ENCODE measurements around the gene WNT3.

DNA sequence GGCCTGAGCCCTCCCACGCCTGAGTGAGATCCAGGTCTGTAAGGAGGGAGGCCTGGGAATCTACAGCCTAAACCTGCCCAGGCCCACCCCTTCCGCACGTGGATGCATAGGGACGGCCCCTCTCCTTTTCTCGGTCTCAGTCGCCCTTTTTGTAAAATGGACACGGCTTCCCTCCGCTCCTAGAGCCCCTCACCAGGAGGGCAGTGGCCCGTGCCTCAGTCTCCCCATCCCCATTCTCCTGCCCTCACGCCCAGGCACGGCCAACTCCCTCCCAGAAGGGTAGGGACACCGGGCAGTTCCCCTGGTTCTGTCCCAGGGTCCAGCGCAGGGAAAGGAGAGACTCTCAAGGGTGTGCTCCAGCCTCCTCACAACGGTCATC is 48.1 kb downstream of the WNT3 start:
- TF ChIP-seq, protein P1, sequence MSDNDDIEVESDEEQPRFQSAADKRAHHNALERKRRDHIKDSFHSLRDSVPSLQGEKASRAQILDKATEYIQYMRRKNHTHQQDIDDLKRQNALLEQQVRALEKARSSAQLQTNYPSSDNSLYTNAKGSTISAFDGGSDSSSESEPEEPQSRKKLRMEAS (IDR thresholded peaks at IDR 0.05), result no peak
- no peak for TF ChIP-seq POLR2A (IDR thresholded peaks at IDR 0.05; ENCODE audit: borderline replicate concordance, extremely low read depth, insufficient read depth, insufficient read length)
- TF ChIP-seq EZH2 (IDR thresholded peaks at IDR 0.05), result no peak
- TF ChIP-seq, protein P2, sequence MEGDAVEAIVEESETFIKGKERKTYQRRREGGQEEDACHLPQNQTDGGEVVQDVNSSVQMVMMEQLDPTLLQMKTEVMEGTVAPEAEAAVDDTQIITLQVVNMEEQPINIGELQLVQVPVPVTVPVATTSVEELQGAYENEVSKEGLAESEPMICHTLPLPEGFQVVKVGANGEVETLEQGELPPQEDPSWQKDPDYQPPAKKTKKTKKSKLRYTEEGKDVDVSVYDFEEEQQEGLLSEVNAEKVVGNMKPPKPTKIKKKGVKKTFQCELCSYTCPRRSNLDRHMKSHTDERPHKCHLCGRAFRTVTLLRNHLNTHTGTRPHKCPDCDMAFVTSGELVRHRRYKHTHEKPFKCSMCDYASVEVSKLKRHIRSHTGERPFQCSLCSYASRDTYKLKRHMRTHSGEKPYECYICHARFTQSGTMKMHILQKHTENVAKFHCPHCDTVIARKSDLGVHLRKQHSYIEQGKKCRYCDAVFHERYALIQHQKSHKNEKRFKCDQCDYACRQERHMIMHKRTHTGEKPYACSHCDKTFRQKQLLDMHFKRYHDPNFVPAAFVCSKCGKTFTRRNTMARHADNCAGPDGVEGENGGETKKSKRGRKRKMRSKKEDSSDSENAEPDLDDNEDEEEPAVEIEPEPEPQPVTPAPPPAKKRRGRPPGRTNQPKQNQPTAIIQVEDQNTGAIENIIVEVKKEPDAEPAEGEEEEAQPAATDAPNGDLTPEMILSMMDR (IDR thresholded peaks at IDR 0.05 in 2 of 3, conservative IDR thresholded peaks at IDR 0.05 in 1 of 3; ENCODE audit: borderline replicate concordance in 1 of 3, insufficient read depth in 1 of 3, low read depth in 2 of 3, low read length in 2 of 3), result no peak
- TF ChIP-seq SIN3A (IDR thresholded peaks at IDR 0.05; ENCODE audit: low read depth), result no peak
- TF ChIP-seq EZH2phosphoT487 (IDR thresholded peaks at IDR 0.05; ENCODE audit: borderline replicate concordance), result no peak

All from HCT116 (cell line).